B cell (primary cell): ENCODE results near the gene PIWIL4. TPM values are rescaled to one million over a fixed set of nuclear protein-coding genes. Genes with fewer than 3 reads are reported as not detected.

Experiments used
- ATAC-seq: fragments of 200-7000 bp; cut with Tn5 transposase; one replicate; pipeline ENCODE4 v1.10.0; 2021; ENCODE audit warnings: low read depth, mild to moderate bottlenecking, moderate number of reproducible peaks, moderate library complexity
- CTCF ChIA-PET: fragments of 350-600 bp; sonication (Branson Sonifier 250); formaldehyde crosslinking; loops from one replicate; lab custom pipeline; 2021; ENCODE audit warnings: antibody characterized with exemption, inconsistent platforms; lab: Charles Lee
- POLR2A ChIA-PET: fragments of 350-600 bp; sonication (Branson Sonifier 250); formaldehyde crosslinking; loops from one replicate; lab custom pipeline; 2021; ENCODE audit warnings: antibody characterized with exemption; lab: Charles Lee
- DNase-seq: peaks from one replicate; pipeline ENCODE4 v3.0.0; 2013
- H2AFZ ChIP-seq: 2 replicates; pipeline ENCODE4 v1.6.1; 2012; ENCODE audit warnings: mild to moderate bottlenecking, low read depth, low read length; ENCODE audit not compliant: insufficient read depth, poor library complexity, severe bottlenecking
- H3K27ac ChIP-seq, 2 donors: 1 replicate in 1 of 2; 2 replicates in 1 of 2; pipeline ENCODE4 v1.5.1; 2012 to 2013; ENCODE audit warnings: low read length in 2 of 2, mild to moderate bottlenecking in 2 of 2, moderate library complexity in 1 of 2
- H3K27me3 ChIP-seq, 4 experiments: fragments of 200-600 bp in 1 of 4; sonication (generic) in 1 of 4; replicated peaks in 1 of 4; 1 replicate in 2 of 4; 2 replicates in 2 of 4; pipeline versions ENCODE4 v1.6.1 to v1.7.0; 2013 to 2016; ENCODE audit warnings: low read length in 3 of 4, mild to moderate bottlenecking in 2 of 4, mixed read lengths in 1 of 4, moderate library complexity in 1 of 4; ENCODE audit not compliant: insufficient read depth in 4 of 4, control insufficient read depth in 3 of 4; ENCODE audit errors: control extremely low read depth in 1 of 4
- H3K36me3 ChIP-seq, 2 experiments: replicated peaks in 1 of 2; 1 replicate in 1 of 2; 2 replicates in 1 of 2; pipeline versions ENCODE4 v1.6.1 to v1.7.1; 2013; ENCODE audit warnings: low read length in 1 of 2; ENCODE audit not compliant: insufficient read depth in 2 of 2, control insufficient read depth in 1 of 2; ENCODE audit errors: control extremely low read depth in 1 of 2, extremely low read depth in 1 of 2
- H3K4me1 ChIP-seq, 2 donors: fragments of 200-600 bp in 1 of 2; sonication (generic) in 1 of 2; 1 replicate in 1 of 2; 2 replicates in 1 of 2; pipeline versions ENCODE4 v1.5.1 to v1.6.1; 2013 to 2017; ENCODE audit warnings: low read length in 2 of 2; ENCODE audit not compliant: control insufficient read depth in 2 of 2, insufficient read depth in 2 of 2
- H3K4me2 ChIP-seq: replicated peaks from 2 replicates; pipeline ENCODE3; 2012; ENCODE audit warnings: mild to moderate bottlenecking, low read depth, low read length; ENCODE audit not compliant: poor library complexity, severe bottlenecking
- H3K4me3 ChIP-seq, 5 experiments: fragments of 200-600 bp in 1 of 5; sonication (generic) in 1 of 5; 1 replicate in 3 of 5; 2 replicates in 2 of 5; pipeline versions ENCODE4 v1.5.1 to v1.7.0; 2011 to 2016; ENCODE audit warnings: low read length in 4 of 5, mild to moderate bottlenecking in 4 of 5, low read depth in 2 of 5, control low read depth in 1 of 5, moderate library complexity in 1 of 5; ENCODE audit not compliant: insufficient read depth in 1 of 5; ENCODE audit errors: control extremely low read depth in 1 of 5, extremely low read depth in 1 of 5
- H3K79me2 ChIP-seq: fragments of 200-600 bp; sonication (generic); one replicate; pipeline ENCODE4 v1.6.0; 2016; ENCODE audit warnings: low read length; ENCODE audit not compliant: control insufficient read depth, insufficient read depth
- H3K9ac ChIP-seq: fragments of 200-600 bp; sonication (generic); 2 replicates; pipeline ENCODE4 v1.6.1; 2017; ENCODE audit warnings: mild to moderate bottlenecking, low read length, moderate library complexity
- H3K9me3 ChIP-seq, 3 donors: one replicate each; pipeline versions ENCODE4 v1.6.1 to v1.7.1; 2013; ENCODE audit warnings: low read length in 2 of 3; ENCODE audit not compliant: control insufficient read depth in 2 of 3, insufficient read depth in 1 of 3; ENCODE audit errors: control extremely low read depth in 1 of 3
- H4K20me1 ChIP-seq: 2 replicates; pipeline ENCODE4 v1.6.0; 2012; ENCODE audit warnings: mild to moderate bottlenecking, low read length; ENCODE audit not compliant: insufficient read depth, control insufficient read depth, poor library complexity, severe bottlenecking
- H3K27ac Mint-ChIP-seq: one replicate; pipeline ENCODE4 v1.8.0; 2021; ENCODE audit warnings: mixed read lengths
- H3K27me3 Mint-ChIP-seq: one replicate; pipeline ENCODE4 v1.8.0; 2021; ENCODE audit warnings: mixed read lengths
- H3K4me1 Mint-ChIP-seq: one replicate; pipeline ENCODE4 v1.8.0; 2021; ENCODE audit warnings: mixed read lengths
- H3K4me3 Mint-ChIP-seq: one replicate; pipeline ENCODE4 v1.8.0; 2021; ENCODE audit warnings: mixed read lengths
- H3K9me3 Mint-ChIP-seq: one replicate; pipeline ENCODE4 v1.8.0; 2022; ENCODE audit warnings: mixed read lengths; ENCODE audit not compliant: insufficient read depth
- CTCF ChIP-seq: fragments of 200-600 bp; IDR thresholded peaks from one replicate; pipeline ENCODE4 v1.8.0; 2022; ENCODE audit warnings: antibody characterized with exemption, mild to moderate bottlenecking
- EZH2 ChIP-seq: IDR thresholded peaks from 2 replicates; pipeline ENCODE4 v1.6.1; 2012; ENCODE audit warnings: borderline replicate concordance, low read depth, mild to moderate bottlenecking, moderate library complexity, low read length; ENCODE audit not compliant: insufficient read depth, poor library complexity, severe bottlenecking
- WGBS: methylation state at CpG from one replicate; pipeline ENCODE4 v1.1.5; 2013; ENCODE audit warnings: missing lambda C conversion rate; ENCODE audit not compliant: insufficient coverage; 5-methylcytosine and 5-hydroxymethylcytosine counted together
- intact Hi-C: fragments of 100-400 bp; cut with micrococcal nuclease; formaldehyde crosslinking; loops from one replicate; pipeline ENCODE4 v1.10.0; 2022
- polyA plus RNA-seq: library from polyadenylated mRNA; depleted of rRNA; stranded (reverse); fragments of >200 nt; gene quantifications from 2 replicates; pipeline ENCODE4 v1.2.3, GENCODE V29; 2012
- total RNA-seq, 2 donors: library from RNA; stranded (reverse); fragments of 120-200 nt in 1 of 2; gene quantifications; 1 replicate in 1 of 2; 2 replicates in 1 of 2; pipeline versions ENCODE4 v1.2.3 to v1.2.4, GENCODE V29; 2013 to 2022

Gene PIWIL4
- total and polyA plus RNA-seq, 2 donors (not counting 1 experiment from before 2014, with no cell fraction given) = 0.67 to 1.4 TPM

GRCh38 chr11:94586546-94586945 lies 19.4 kb downstream of the PIWIL4 start:
- H3K27me3 Mint-ChIP-seq = no peaks in the 10 kb centered on the region
- no peak overlapping the region for H3K4me3 Mint-ChIP-seq
- Histone ChIP-seq H3K27ac (no peak overlapping the region), H2AFZ (no peak overlapping the region), H3K27me3 (no peaks in the 10 kb centered on the region), H4K20me1 (no peaks in the 10 kb centered on the region), H3K36me3 (no peaks in the 10 kb centered on the region), H3K4me2 (no peak overlapping the region), H3K9ac (no peak overlapping the region), H3K4me1 (no peaks in the 10 kb centered on the region), H3K79me2 (no peaks in the 10 kb centered on the region), H3K9me3 (no peaks in the 10 kb centered on the region), H3K4me3 (no peak overlapping the region)
- no peak overlapping the region for H3K27ac Mint-ChIP-seq
- H3K4me1 Mint-ChIP-seq = peaks cover 5% of the 10 kb centered on the region
- ChIA-PET POLR2A (no interaction called here), CTCF (no interaction called here)
- no peak for DNase-seq
- no peak for TF ChIP-seq CTCF
- TF ChIP-seq EZH2 = no peak
- WGBS = no CpG with 5 or more reads among the region's 5 CpGs
- H3K9me3 Mint-ChIP-seq = no peaks in the 10 kb centered on the region
- intact Hi-C loops = no loop called here
- ATAC-seq = no peak

GRCh38 chr11:94586978-94587377 lies 19.8 kb downstream of the PIWIL4 start:
- POLR2A ChIA-PET = no interaction called here
- no peak overlapping the region for H3K4me2 ChIP-seq
- no peak overlapping the region for H2AFZ ChIP-seq
- H3K27me3 Mint-ChIP-seq = no peaks in the 10 kb centered on the region
- no peaks in the 10 kb centered on the region for H3K79me2 ChIP-seq
- no peaks in the 10 kb centered on the region for H3K36me3 ChIP-seq
- H3K9me3 ChIP-seq = no peaks in the 10 kb centered on the region
- 98% methylated on average over 3 of the region's 5 CpGs for WGBS
- no peak overlapping the region for H3K4me3 Mint-ChIP-seq
- H3K9ac ChIP-seq = no peak overlapping the region
- DNase-seq (no peak), ATAC-seq (no peak)
- intact Hi-C loops = no loop called here
- CTCF ChIA-PET = no interaction called here
- no peak overlapping the region for H3K27ac ChIP-seq
- H3K4me3 ChIP-seq = no peak overlapping the region
- TF ChIP-seq CTCF = no peak
- TF ChIP-seq EZH2 = no peak
- no peaks in the 10 kb centered on the region for H4K20me1 ChIP-seq
- H3K9me3 Mint-ChIP-seq = no peaks in the 10 kb centered on the region
- H3K27ac Mint-ChIP-seq = no peak overlapping the region
- no peaks in the 10 kb centered on the region for H3K27me3 ChIP-seq
- peaks cover 2% of the 10 kb centered on the region for H3K4me1 Mint-ChIP-seq
- no peaks in the 10 kb centered on the region for H3K4me1 ChIP-seq
